Hepatocyte (in vitro differentiated cells): ENCODE results near the gene HS1BP3. TPM values are rescaled to one million over a fixed set of nuclear protein-coding genes. Genes with fewer than 3 reads are reported as not detected.

Source experiments
- DNase-seq: peaks from one replicate; pipeline ENCODE4 v3.0.0-alpha.2; 2016; ENCODE audit warnings: low spot score
- H2AFZ ChIP-seq: fragments of 200-600 bp; sonication (generic); 2 replicates; pipeline ENCODE4 v1.6.0; 2016; ENCODE audit warnings: antibody characterized with exemption, mild to moderate bottlenecking
- H3K27ac ChIP-seq: fragments of 200-600 bp; sonication (generic); 2 replicates; pipeline ENCODE4 v1.5.1; 2016; ENCODE audit warnings: mild to moderate bottlenecking
- H3K27me3 ChIP-seq: fragments of 200-600 bp; sonication (generic); 2 replicates; pipeline ENCODE4 v1.6.1; 2016
- H3K36me3 ChIP-seq: fragments of 200-600 bp; sonication (generic); replicated peaks from 2 replicates; pipeline ENCODE4 v1.5.1; 2016; ENCODE audit warnings: low read depth; ENCODE audit not compliant: insufficient read depth
- H3K4me1 ChIP-seq: fragments of 200-600 bp; sonication (generic); 2 replicates; pipeline ENCODE4 v1.5.1; 2016; ENCODE audit warnings: mild to moderate bottlenecking, moderate library complexity; ENCODE audit not compliant: insufficient read depth
- H3K4me2 ChIP-seq: fragments of 200-600 bp; sonication (generic); 2 replicates; pipeline ENCODE4 v1.6.0; 2016
- H3K4me3 ChIP-seq: fragments of 200-600 bp; sonication (generic); 2 replicates; pipeline ENCODE4 v1.5.1; 2016; ENCODE audit warnings: mild to moderate bottlenecking
- H3K79me2 ChIP-seq: fragments of 200-600 bp; sonication (generic); 2 replicates; pipeline ENCODE4 v1.6.0; 2017; ENCODE audit warnings: mild to moderate bottlenecking
- H3K9me2 ChIP-seq: fragments of 200-600 bp; sonication (generic); replicated peaks from 2 replicates; pipeline ENCODE4 v1.6.0; 2017; ENCODE audit warnings: mild to moderate bottlenecking; ENCODE audit not compliant: insufficient read depth
- H3K9me3 ChIP-seq: fragments of 200-600 bp; sonication (generic); 2 replicates; pipeline ENCODE4 v1.5.1; 2016; ENCODE audit warnings: low read depth, mild to moderate bottlenecking
- H4K20me1 ChIP-seq: fragments of 200-600 bp; sonication (generic); 2 replicates; pipeline ENCODE4 v1.6.0; 2016; ENCODE audit warnings: mild to moderate bottlenecking; ENCODE audit not compliant: insufficient read depth, poor library complexity, severe bottlenecking
- EZH2 ChIP-seq: fragments of 200-600 bp; sonication (generic); IDR thresholded peaks from 2 replicates; pipeline ENCODE4 v1.6.1; 2016; ENCODE audit warnings: antibody characterized with exemption, mild to moderate bottlenecking, borderline replicate concordance
- EZH2phosphoT487 ChIP-seq: fragments of 200-600 bp; sonication (generic); IDR thresholded peaks from one replicate; pipeline ENCODE4 v1.6.1; 2018; ENCODE audit warnings: antibody characterized with exemption, mild to moderate bottlenecking, low read depth, moderate library complexity; ENCODE audit not compliant: unreplicated experiment, severe bottlenecking
- whole genome bisulfite sequencing: methylation state at CpG from one replicate; pipeline ENCODE4 v1.1.6; 2016; ENCODE audit warnings: low lambda C conversion rate; ENCODE audit errors: missing lambda C conversion rate; 5-methylcytosine and 5-hydroxymethylcytosine counted together
- polyA plus RNA-seq: library from polyadenylated mRNA; unstranded; fragments of >200 nt; fragmentation: Nextera tagmentation; extraction: Ambion mirVana; gene quantifications from 2 replicates; pipeline ENCODE4 v1.2.1, GENCODE V29; 2016
- total RNA-seq: library from RNA; depleted of rRNA; stranded (reverse); fragments of >200 nt; gene quantifications from 2 replicates; pipeline ENCODE4 v1.2.3, GENCODE V29; 2014
- TF ChIP-seq, protein P1 (sequence below): fragments of 200-600 bp; sonication (generic); IDR thresholded peaks from 2 replicates; pipeline ENCODE4 v1.5.1; 2016; ENCODE audit warnings: antibody characterized with exemption, mild to moderate bottlenecking; ENCODE audit not compliant: poor library complexity

HS1BP3 gene
- total and polyA plus RNA-seq, 2 experiments from 2014 or later: 26.8 to 29.6 TPM

DNA sequence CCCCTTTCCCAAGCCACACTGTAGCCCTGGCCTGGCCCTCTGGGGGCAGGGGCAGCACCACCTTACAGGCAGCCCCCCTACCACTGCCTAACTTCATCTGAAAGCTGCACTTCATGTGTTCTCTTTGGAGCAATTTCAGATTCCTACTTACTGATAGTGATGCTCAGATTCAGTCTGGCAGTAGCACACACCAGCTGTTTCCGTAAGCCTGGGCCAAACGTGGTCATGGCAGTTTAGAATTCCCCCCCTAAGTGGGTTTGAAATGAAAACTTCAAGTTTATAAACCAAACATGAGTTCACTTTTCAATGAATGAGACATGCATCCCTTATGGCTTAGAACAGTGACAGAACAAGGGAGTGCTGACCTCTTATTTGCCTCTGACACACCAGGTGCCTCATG lies 45.5 kb upstream of the HS1BP3 start:
- no peaks in the 10 kb centered on the region for H3K36me3 ChIP-seq
- H3K9me2 ChIP-seq: no peaks in the 10 kb centered on the region
- no peaks in the 10 kb centered on the region for H3K27me3 ChIP-seq
- no peak overlapping the region for H3K4me2 ChIP-seq
- H3K79me2 ChIP-seq: no peaks in the 10 kb centered on the region
- no peak overlapping the region for H3K27ac ChIP-seq
- no peak for TF ChIP-seq EZH2phosphoT487
- DNase-seq: no peak
- no peak overlapping the region for H3K4me3 ChIP-seq
- H3K4me1 ChIP-seq: peaks cover 1% of the 10 kb centered on the region
- no peaks in the 10 kb centered on the region for H3K9me3 ChIP-seq
- WGBS: 73% methylated on average over 2 of the region's 2 CpGs
- H2AFZ ChIP-seq: no peak overlapping the region
- no peaks in the 10 kb centered on the region for H4K20me1 ChIP-seq

DNA sequence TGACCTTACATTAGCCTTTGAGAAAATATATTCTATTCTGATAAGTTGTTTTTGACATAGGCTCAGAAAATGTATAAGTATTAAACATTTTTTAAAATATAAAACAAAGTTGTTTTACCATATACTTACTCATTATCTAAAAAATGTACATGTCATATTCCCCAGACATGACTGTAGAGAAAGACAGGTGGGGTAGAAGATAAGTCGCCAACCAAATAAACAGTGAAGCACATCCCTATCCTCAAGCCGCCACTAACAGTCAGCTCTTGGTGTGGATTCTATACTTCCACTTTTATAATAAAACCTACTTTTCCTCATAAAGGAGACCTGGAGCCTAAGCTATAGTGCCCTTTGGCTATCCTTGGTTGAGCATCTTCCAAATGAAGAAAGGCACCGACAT lies 42.4 kb upstream of the HS1BP3 start:
- TF ChIP-seq, protein P1, sequence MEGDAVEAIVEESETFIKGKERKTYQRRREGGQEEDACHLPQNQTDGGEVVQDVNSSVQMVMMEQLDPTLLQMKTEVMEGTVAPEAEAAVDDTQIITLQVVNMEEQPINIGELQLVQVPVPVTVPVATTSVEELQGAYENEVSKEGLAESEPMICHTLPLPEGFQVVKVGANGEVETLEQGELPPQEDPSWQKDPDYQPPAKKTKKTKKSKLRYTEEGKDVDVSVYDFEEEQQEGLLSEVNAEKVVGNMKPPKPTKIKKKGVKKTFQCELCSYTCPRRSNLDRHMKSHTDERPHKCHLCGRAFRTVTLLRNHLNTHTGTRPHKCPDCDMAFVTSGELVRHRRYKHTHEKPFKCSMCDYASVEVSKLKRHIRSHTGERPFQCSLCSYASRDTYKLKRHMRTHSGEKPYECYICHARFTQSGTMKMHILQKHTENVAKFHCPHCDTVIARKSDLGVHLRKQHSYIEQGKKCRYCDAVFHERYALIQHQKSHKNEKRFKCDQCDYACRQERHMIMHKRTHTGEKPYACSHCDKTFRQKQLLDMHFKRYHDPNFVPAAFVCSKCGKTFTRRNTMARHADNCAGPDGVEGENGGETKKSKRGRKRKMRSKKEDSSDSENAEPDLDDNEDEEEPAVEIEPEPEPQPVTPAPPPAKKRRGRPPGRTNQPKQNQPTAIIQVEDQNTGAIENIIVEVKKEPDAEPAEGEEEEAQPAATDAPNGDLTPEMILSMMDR: no peak
- no peak for TF ChIP-seq EZH2
- TF ChIP-seq EZH2phosphoT487: no peak
- H4K20me1 ChIP-seq: no peaks in the 10 kb centered on the region
- 98% methylated on average over 3 of the region's 3 CpGs for WGBS

DNA sequence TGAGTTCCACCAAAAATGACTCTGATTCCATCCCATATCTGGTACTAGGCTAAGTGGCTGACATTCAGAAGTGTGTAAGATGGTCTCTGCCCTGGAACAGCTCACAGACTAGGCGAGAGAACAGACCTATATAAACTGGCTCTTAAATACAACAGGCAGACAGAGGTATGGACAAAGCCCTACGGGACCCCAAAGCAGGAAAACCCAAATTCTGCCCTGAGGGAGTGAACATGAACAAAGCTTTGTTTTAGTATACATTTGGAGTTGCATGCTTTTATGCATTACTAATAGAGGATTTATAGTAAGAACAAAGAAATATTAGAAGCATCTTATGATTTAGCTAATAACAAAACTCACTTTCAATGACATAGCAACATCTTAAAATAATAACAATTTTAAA lies 41.2 kb upstream of the HS1BP3 start:
- Histone ChIP-seq H2AFZ (no peak overlapping the region), H3K9me2 (no peaks in the 10 kb centered on the region), H3K27ac (no peak overlapping the region), H3K79me2 (no peaks in the 10 kb centered on the region), H3K36me3 (no peaks in the 10 kb centered on the region), H3K4me2 (no peak overlapping the region), H3K4me3 (no peak overlapping the region), H3K9me3 (no peaks in the 10 kb centered on the region), H3K27me3 (no peaks in the 10 kb centered on the region), H4K20me1 (no peaks in the 10 kb centered on the region), H3K4me1 (peaks cover 5% of the 10 kb centered on the region)
- DNase-seq: no peak
- no peak for TF ChIP-seq EZH2
- TF ChIP-seq, protein P1: no peak
- 83% methylated on average over 2 of the region's 2 CpGs for whole genome bisulfite sequencing

More for the DNA sequence above, 42.4 kb upstream of the HS1BP3 start:
- peaks cover 5% of the 10 kb centered on the region for H3K4me1 ChIP-seq
- H3K4me3 ChIP-seq: no peak overlapping the region
- no peak for DNase-seq
- no peaks in the 10 kb centered on the region for H3K36me3 ChIP-seq
- H3K9me3 ChIP-seq: no peaks in the 10 kb centered on the region
- no peak overlapping the region for H2AFZ ChIP-seq
- H3K27ac ChIP-seq: no peak overlapping the region
- H3K79me2 ChIP-seq: no peaks in the 10 kb centered on the region
- H3K4me2 ChIP-seq: no peak overlapping the region
- H3K27me3 ChIP-seq: no peaks in the 10 kb centered on the region
- no peaks in the 10 kb centered on the region for H3K9me2 ChIP-seq

DNA sequence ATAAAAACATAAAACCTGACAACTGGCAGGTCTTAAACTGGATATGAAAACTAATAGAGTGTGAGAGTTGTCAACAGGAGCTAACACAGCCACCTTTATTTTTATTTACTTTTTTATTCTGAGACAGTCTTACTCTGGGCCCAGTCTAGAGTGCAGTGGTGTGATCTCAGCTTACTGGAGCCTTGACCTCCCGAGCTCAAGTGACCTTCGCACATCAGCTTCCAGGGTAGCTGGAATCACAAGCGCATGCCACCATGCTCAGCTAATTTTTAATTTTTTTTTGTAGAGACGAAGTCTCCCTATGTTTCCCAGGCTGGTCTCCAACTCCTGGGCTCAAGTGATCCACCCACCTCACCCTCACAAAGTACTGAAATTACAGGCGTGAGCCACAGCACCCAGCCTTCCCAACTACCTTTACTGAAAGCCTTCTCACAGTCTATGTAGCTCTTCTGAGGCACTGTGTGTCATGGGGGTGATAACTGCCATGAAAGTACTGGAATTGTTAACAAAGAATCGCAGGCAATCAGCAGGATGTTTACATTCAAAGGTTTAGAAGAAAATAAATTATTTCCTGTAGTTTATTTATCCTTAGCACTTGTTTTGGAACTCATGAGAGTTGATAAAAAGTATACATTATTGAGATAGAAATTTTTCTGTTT lies 40.3 kb upstream of the HS1BP3 start:
- TF ChIP-seq EZH2phosphoT487: no peak
- TF ChIP-seq EZH2: no peak
- TF ChIP-seq, protein P1: no peak
- Histone ChIP-seq H3K27me3 (no peaks in the 10 kb centered on the region), H3K36me3 (no peaks in the 10 kb centered on the region), H2AFZ (no peak overlapping the region), H3K9me2 (no peaks in the 10 kb centered on the region), H3K79me2 (no peaks in the 10 kb centered on the region), H3K4me1 (peaks cover 5% of the 10 kb centered on the region), H3K4me2 (no peak overlapping the region), H3K27ac (peak overlapping the region; percentile 22), H4K20me1 (no peaks in the 10 kb centered on the region), H3K9me3 (no peaks in the 10 kb centered on the region), H3K4me3 (no peak overlapping the region)
- DNase-seq: no peak
- 77% methylated on average over 6 of the region's 6 CpGs for WGBS
